ENCODE data around the gene DGAT2. TPM values are rescaled to one million over a fixed set of nuclear protein-coding genes. Genes with fewer than 3 reads are reported as not detected.
A peak's percentile ranks its signal among the peaks of the same experiment; 100 is the strongest.

DGAT2 gene
- total RNA-seq, 4 donors from 2014 or later: 2.4 to 7.7 (median 4.5) TPM

GRCh38 chr11:75765116-75765515 is 3.5 kb upstream of the DGAT2 start:
- no peaks in the 10 kb centered on the region for H3K9me3 ChIP-seq
- no peak overlapping the region for H3K27ac ChIP-seq
- TF ChIP-seq CTCF (IDR thresholded peaks at IDR 0.05) (no peak), POLR2A (IDR thresholded peaks at IDR 0.05) (no peak)
- H3K36me3 ChIP-seq: no peaks in the 10 kb centered on the region
- peaks cover 0 to 14% (median 7%) of the 10 kb centered on the region in 4 donors for H3K4me1 ChIP-seq
- DNase-seq: no peak
- H3K27me3 ChIP-seq: no peaks in the 10 kb centered on the region
- H3K4me3 ChIP-seq: no peak overlapping the region

GRCh38 chr11:75766443-75767227 is 1.9 kb upstream of the DGAT2 start:
- no peak overlapping the region for H3K4me3 ChIP-seq
- H3K27ac ChIP-seq: no peak overlapping the region
- peaks cover 0 to 14% (median 7%) of the 10 kb centered on the region in 4 donors for H3K4me1 ChIP-seq
- TF ChIP-seq POLR2A (IDR thresholded peaks at IDR 0.05) (no peak), CTCF (IDR thresholded peaks at IDR 0.05) (no peak)
- no peaks in the 10 kb centered on the region for H3K9me3 ChIP-seq
- H3K27me3 ChIP-seq: no peaks in the 10 kb centered on the region
- DNase-seq: no peak
- no peaks in the 10 kb centered on the region for H3K36me3 ChIP-seq

GRCh38 chr11:75767228-75767572 is 1.4 kb upstream of the DGAT2 start:
- H3K27me3 ChIP-seq: no peaks in the 10 kb centered on the region
- no peak for DNase-seq
- TF ChIP-seq POLR2A (IDR thresholded peaks at IDR 0.05): no peak
- TF ChIP-seq CTCF (IDR thresholded peaks at IDR 0.05): no peak

GRCh38 chr11:75767793-75768111 is 826 bp upstream of the DGAT2 start:
- no peak for TF ChIP-seq POLR2A (IDR thresholded peaks at IDR 0.05)
- TF ChIP-seq CTCF (IDR thresholded peaks at IDR 0.05): no peak
- DNase-seq: no peak
- no peaks in the 10 kb centered on the region for H3K27me3 ChIP-seq
- no peaks in the 10 kb centered on the region for H3K36me3 ChIP-seq
- peak overlapping the region in 1 of 4 donors; percentile 66 for H3K27ac ChIP-seq
- no peaks in the 10 kb centered on the region for H3K9me3 ChIP-seq
- H3K4me3 ChIP-seq: peak overlapping the region in 2 of 4 donors; percentile 47 to 65
- peaks cover 0 to 14% (median 7%) of the 10 kb centered on the region in 4 donors for H3K4me1 ChIP-seq

More at GRCh38 chr11:75767228-75767572, 1.4 kb upstream of the DGAT2 start:
- no peak overlapping the region for H3K27ac ChIP-seq
- peaks cover 0 to 14% (median 7%) of the 10 kb centered on the region in 4 donors for H3K4me1 ChIP-seq
- no peaks in the 10 kb centered on the region for H3K9me3 ChIP-seq
- H3K36me3 ChIP-seq: no peaks in the 10 kb centered on the region
- no peak overlapping the region for H3K4me3 ChIP-seq

- Histone ChIP-seq H3K4me3 (peak overlapping the region; percentile 29 to 65 (median 52)), H3K4me1 (peaks cover 0 to 15% (median 13%) of the 10 kb centered on the region in 4 donors)
Observed at GRCh38 chr11:75768909-75769771, 562 bp downstream of the DGAT2 start.

More at GRCh38 chr11:75768909-75769771, 562 bp downstream of the DGAT2 start:
- Histone ChIP-seq H3K36me3 (no peaks in the 10 kb centered on the region), H3K27me3 (no peaks in the 10 kb centered on the region), H3K9me3 (no peaks in the 10 kb centered on the region), H3K27ac (peak overlapping the region in 2 of 4 donors; percentile 15 to 66)
- DNase-seq: no peak
- TF ChIP-seq CTCF (IDR thresholded peaks at IDR 0.05): no peak
- TF ChIP-seq POLR2A (IDR thresholded peaks at IDR 0.05): no peak

Data from Peyer's patch (tissue), 4 donors.